ENCODE measurements around the gene CHI3L2. TPM values are rescaled to one million over a fixed set of nuclear protein-coding genes. Genes with fewer than 3 reads are reported as not detected.
A peak's percentile ranks its signal among the peaks of the same experiment; 100 is the strongest.

Gene CHI3L2
- total RNA-seq, 1 donor from 2014 or later, result 1.3 TPM

GRCh38 chr1:111196213-111196612 lies 31.3 kb upstream of the CHI3L2 start:
- Mint-ChIP-seq H3K27me3 (ENCODE audit: low read depth) (no peaks in the 10 kb centered on the region), H3K36me3 (ENCODE audit: low read depth) (peaks cover 89% of the 10 kb centered on the region), H3K27ac (peak overlapping the region; percentile 57), H3K4me1 (ENCODE audit: low read depth) (peaks cover 80% of the 10 kb centered on the region), H3K4me3 (ENCODE audit: low read depth) (peak overlapping the region; percentile 98), H3K9me3 (no peaks in the 10 kb centered on the region)
- intact Hi-C loops (cut with micrococcal nuclease), result loop anchor here (2.0 kb wide), 1 partner anchor 55 kb away; the partner anchor contains the start of genes CEPT1 and DRAM2
- no peak for DNase-seq (ENCODE audit: low spot score)

GRCh38 chr1:111197598-111198284 lies 29.8 kb upstream of the CHI3L2 start:
- H3K4me1 Mint-ChIP-seq (ENCODE audit: low read depth), result peaks cover 80% of the 10 kb centered on the region
- H3K36me3 Mint-ChIP-seq (ENCODE audit: low read depth), result peaks cover 73% of the 10 kb centered on the region
- no peaks in the 10 kb centered on the region for H3K27me3 Mint-ChIP-seq (ENCODE audit: low read depth)
- DNase-seq (ENCODE audit: low spot score), result no peak
- H3K27ac Mint-ChIP-seq, result peak overlapping the region; percentile 97
- H3K9me3 Mint-ChIP-seq, result no peaks in the 10 kb centered on the region
- peak overlapping the region; percentile 98 for H3K4me3 Mint-ChIP-seq (ENCODE audit: low read depth)
- intact Hi-C loops (cut with micrococcal nuclease), result loop anchor here (2.0 kb wide), 1 partner anchor 57 kb away; the partner anchor contains the start of genes CEPT1 and DRAM2

GRCh38 chr1:111198836-111199235 lies 28.7 kb upstream of the CHI3L2 start:
- peaks cover 64% of the 10 kb centered on the region for H3K36me3 Mint-ChIP-seq (ENCODE audit: low read depth)
- no peak for DNase-seq (ENCODE audit: low spot score)
- H3K27ac Mint-ChIP-seq, result peak overlapping the region; percentile 97
- intact Hi-C loops (cut with micrococcal nuclease), result no loop called here
- H3K27me3 Mint-ChIP-seq (ENCODE audit: low read depth), result no peaks in the 10 kb centered on the region
- H3K9me3 Mint-ChIP-seq, result no peaks in the 10 kb centered on the region
- peaks cover 77% of the 10 kb centered on the region for H3K4me1 Mint-ChIP-seq (ENCODE audit: low read depth)
- peak overlapping the region; percentile 98 for H3K4me3 Mint-ChIP-seq (ENCODE audit: low read depth)

GRCh38 chr1:111199329-111199728 lies 28.2 kb upstream of the CHI3L2 start:
- intact Hi-C loops (cut with micrococcal nuclease), result no loop called here
- Mint-ChIP-seq H3K27me3 (ENCODE audit: low read depth) (no peaks in the 10 kb centered on the region), H3K27ac (peak overlapping the region; percentile 97), H3K4me1 (ENCODE audit: low read depth) (peaks cover 72% of the 10 kb centered on the region), H3K36me3 (ENCODE audit: low read depth) (peaks cover 59% of the 10 kb centered on the region), H3K4me3 (ENCODE audit: low read depth) (peak overlapping the region; percentile 98), H3K9me3 (no peaks in the 10 kb centered on the region)
- no peak for DNase-seq (ENCODE audit: low spot score)

- H3K27ac Mint-ChIP-seq, result peak within 1 kb of the TSS; percentile 97
- H3K36me3 Mint-ChIP-seq (ENCODE audit: low read depth), result peaks cover 51% of the 10 kb centered on the region
- H3K4me1 Mint-ChIP-seq (ENCODE audit: low read depth), result peaks cover 70% of the 10 kb centered on the region
- H3K4me3 Mint-ChIP-seq (ENCODE audit: low read depth), result peak within 1 kb of the TSS; percentile 98
- peak; percentile 55 for DNase-seq (ENCODE audit: low spot score)
- intact Hi-C loops (cut with micrococcal nuclease), result loop anchor here (1.0 to 5.0 kb wide), 4 partner anchors 16 to 557 kb away; partner anchors contain the start of genes DDX20 and KCNA3
- no peaks in the 10 kb centered on the region for H3K9me3 Mint-ChIP-seq
- H3K27me3 Mint-ChIP-seq (ENCODE audit: low read depth), result no peaks in the 10 kb centered on the region
These were observed 27.4 kb upstream of the CHI3L2 start, which contains the start of gene DENND2D for GRCh38 chr1:111199881-111200801. Gene DENND2D, minus strand, starts transcription at chr1:111200646. Its CDS starts 187 bp downstream, at chr1:111200459.

GRCh38 chr1:111200802-111201161 lies 26.7 kb upstream of the CHI3L2 start:
- intact Hi-C loops (cut with micrococcal nuclease), result loop anchor here (1.0 to 5.0 kb wide), 4 partner anchors 16 to 557 kb away; partner anchors contain the start of genes DDX20 and KCNA3
- no peaks in the 10 kb centered on the region for H3K9me3 Mint-ChIP-seq
- no peaks in the 10 kb centered on the region for H3K27me3 Mint-ChIP-seq (ENCODE audit: low read depth)
- H3K4me3 Mint-ChIP-seq (ENCODE audit: low read depth), result peak overlapping the region; percentile 98
- DNase-seq (ENCODE audit: low spot score), result no peak
- peak overlapping the region; percentile 97 for H3K27ac Mint-ChIP-seq
- peaks cover 44% of the 10 kb centered on the region for H3K36me3 Mint-ChIP-seq (ENCODE audit: low read depth)
- peaks cover 69% of the 10 kb centered on the region for H3K4me1 Mint-ChIP-seq (ENCODE audit: low read depth)

GRCh38 chr1:111201275-111202090 lies 26.0 kb upstream of the CHI3L2 start:
- peak overlapping the region; percentile 97 for H3K27ac Mint-ChIP-seq
- H3K4me3 Mint-ChIP-seq (ENCODE audit: low read depth), result peak overlapping the region; percentile 98
- peaks cover 68% of the 10 kb centered on the region for H3K4me1 Mint-ChIP-seq (ENCODE audit: low read depth)
- no peaks in the 10 kb centered on the region for H3K9me3 Mint-ChIP-seq
- no peaks in the 10 kb centered on the region for H3K27me3 Mint-ChIP-seq (ENCODE audit: low read depth)
- no peak for DNase-seq (ENCODE audit: low spot score)
- intact Hi-C loops (cut with micrococcal nuclease), result loop anchor here (5.0 kb wide), 3 partner anchors 319 to 556 kb away; partner anchors contain the start of genes DDX20 and KCNA3
- peaks cover 37% of the 10 kb centered on the region for H3K36me3 Mint-ChIP-seq (ENCODE audit: low read depth)

GRCh38 chr1:111202366-111202706 lies 25.2 kb upstream of the CHI3L2 start:
- no peaks in the 10 kb centered on the region for H3K9me3 Mint-ChIP-seq
- peaks cover 29% of the 10 kb centered on the region for H3K36me3 Mint-ChIP-seq (ENCODE audit: low read depth)
- no peak for DNase-seq (ENCODE audit: low spot score)
- no peaks in the 10 kb centered on the region for H3K27me3 Mint-ChIP-seq (ENCODE audit: low read depth)
- intact Hi-C loops (cut with micrococcal nuclease), result loop anchor here (5.0 kb wide), 3 partner anchors 320 to 555 kb away; partner anchors contain the start of genes DDX20 and KCNA3
- H3K27ac Mint-ChIP-seq, result peak overlapping the region; percentile 97
- H3K4me3 Mint-ChIP-seq (ENCODE audit: low read depth), result peak overlapping the region; percentile 98
- H3K4me1 Mint-ChIP-seq (ENCODE audit: low read depth), result peaks cover 64% of the 10 kb centered on the region

GRCh38 chr1:111202707-111203623 lies 24.5 kb upstream of the CHI3L2 start:
- peak overlapping the region; percentile 97 for H3K27ac Mint-ChIP-seq
- intact Hi-C loops (cut with micrococcal nuclease), result loop anchor here (5.0 kb wide), 3 partner anchors 321 to 554 kb away; partner anchors contain the start of genes DDX20 and KCNA3
- H3K4me3 Mint-ChIP-seq (ENCODE audit: low read depth), result peak overlapping the region; percentile 98
- DNase-seq (ENCODE audit: low spot score), result no peak
- H3K27me3 Mint-ChIP-seq (ENCODE audit: low read depth), result no peaks in the 10 kb centered on the region
- peaks cover 22% of the 10 kb centered on the region for H3K36me3 Mint-ChIP-seq (ENCODE audit: low read depth)
- H3K9me3 Mint-ChIP-seq, result no peaks in the 10 kb centered on the region
- H3K4me1 Mint-ChIP-seq (ENCODE audit: low read depth), result peaks cover 63% of the 10 kb centered on the region

- Mint-ChIP-seq H3K4me1 (ENCODE audit: low read depth) (peaks cover 61% of the 10 kb centered on the region), H3K4me3 (ENCODE audit: low read depth) (peak overlapping the region; percentile 98)
These were observed 23.8 kb upstream of the CHI3L2 start for GRCh38 chr1:111203681-111204200.

More at GRCh38 chr1:111203681-111204200, 23.8 kb upstream of the CHI3L2 start:
- Mint-ChIP-seq H3K27me3 (ENCODE audit: low read depth) (no peaks in the 10 kb centered on the region), H3K27ac (peak overlapping the region; percentile 97), H3K9me3 (no peaks in the 10 kb centered on the region), H3K36me3 (ENCODE audit: low read depth) (peaks cover 15% of the 10 kb centered on the region)
- intact Hi-C loops (cut with micrococcal nuclease), result loop anchor here (1.0 to 5.0 kb wide), 4 partner anchors 12 to 554 kb away; partner anchors contain the start of genes DDX20 and KCNA3
- peak; percentile 83 for DNase-seq (ENCODE audit: low spot score)
